ENCODE results near the gene DYRK2. TPM values are rescaled to one million over a fixed set of nuclear protein-coding genes. Genes with fewer than 3 reads are reported as not detected.

Gene DYRK2
- 10 to 100 TPM; 17.6 to 32.4 (median 23.3) TPM for total RNA-seq
- polyA plus RNA-seq, result 10 to 100 TPM; 22.8 to 32.8 (median 26.1) TPM

DNA sequence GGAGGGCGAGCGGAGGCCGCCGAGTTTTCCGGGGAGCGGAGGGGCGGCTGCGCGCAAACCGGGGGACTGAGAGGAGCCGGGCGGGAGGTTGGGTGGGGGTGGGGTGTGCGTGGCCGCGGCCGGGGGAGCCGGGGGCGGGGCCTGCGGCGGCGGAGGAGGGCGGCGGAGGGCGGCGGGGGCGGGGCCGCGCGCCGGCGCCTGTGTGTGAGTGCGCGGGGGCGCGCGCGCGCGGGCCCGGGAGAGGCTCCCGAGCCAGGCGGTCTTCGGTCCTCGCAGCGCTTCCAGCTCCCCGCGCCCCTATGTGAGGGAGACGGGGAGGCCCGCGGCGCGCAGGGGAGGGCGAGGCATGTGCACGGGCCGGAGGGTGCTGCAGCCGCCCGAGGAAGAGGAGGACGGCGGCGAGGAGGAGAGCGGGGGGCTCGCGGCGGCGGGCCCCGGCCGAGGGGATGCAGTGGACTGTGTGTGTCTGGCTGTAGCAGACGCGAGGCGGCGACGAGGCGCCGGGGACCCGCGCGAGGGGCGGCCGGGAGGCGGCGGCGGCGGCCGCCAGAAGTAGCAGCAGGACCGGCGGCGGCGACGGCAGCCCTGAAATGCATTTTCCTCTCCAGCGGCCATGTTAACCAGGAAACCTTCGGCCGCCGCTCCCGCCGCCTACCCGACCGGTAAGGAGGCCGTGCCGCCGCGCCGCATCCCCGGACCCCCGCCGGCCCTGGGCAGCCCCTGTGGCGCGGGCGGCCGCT, at the start of gene DYRK2:
Gene DYRK2 (plus strand): TSS at position 225 of the 740 bp plus-strand sequence. CDS start 389 bp downstream, at position 614.
- 1% methylated on average over 105 to 108 of the region's 109 CpGs for WGBS, 2 donors
- peak within 1 kb of the TSS; percentile 97 to 100 (median 98) for H3K27ac ChIP-seq
- TF ChIP-seq POLR2A (IDR thresholded peaks at IDR 0.05) (peak; percentile 39 to 65), POLR2AphosphoS5 (IDR thresholded peaks at IDR 0.05) (peak; percentile 84 to 97 (median 96)), EP300 (IDR thresholded peaks at IDR 0.05) (no peak)
- TF ChIP-seq, protein P1, sequence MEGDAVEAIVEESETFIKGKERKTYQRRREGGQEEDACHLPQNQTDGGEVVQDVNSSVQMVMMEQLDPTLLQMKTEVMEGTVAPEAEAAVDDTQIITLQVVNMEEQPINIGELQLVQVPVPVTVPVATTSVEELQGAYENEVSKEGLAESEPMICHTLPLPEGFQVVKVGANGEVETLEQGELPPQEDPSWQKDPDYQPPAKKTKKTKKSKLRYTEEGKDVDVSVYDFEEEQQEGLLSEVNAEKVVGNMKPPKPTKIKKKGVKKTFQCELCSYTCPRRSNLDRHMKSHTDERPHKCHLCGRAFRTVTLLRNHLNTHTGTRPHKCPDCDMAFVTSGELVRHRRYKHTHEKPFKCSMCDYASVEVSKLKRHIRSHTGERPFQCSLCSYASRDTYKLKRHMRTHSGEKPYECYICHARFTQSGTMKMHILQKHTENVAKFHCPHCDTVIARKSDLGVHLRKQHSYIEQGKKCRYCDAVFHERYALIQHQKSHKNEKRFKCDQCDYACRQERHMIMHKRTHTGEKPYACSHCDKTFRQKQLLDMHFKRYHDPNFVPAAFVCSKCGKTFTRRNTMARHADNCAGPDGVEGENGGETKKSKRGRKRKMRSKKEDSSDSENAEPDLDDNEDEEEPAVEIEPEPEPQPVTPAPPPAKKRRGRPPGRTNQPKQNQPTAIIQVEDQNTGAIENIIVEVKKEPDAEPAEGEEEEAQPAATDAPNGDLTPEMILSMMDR (IDR thresholded peaks at IDR 0.05), result no peak
- H3K27me3 ChIP-seq, result no peaks in the 10 kb centered on the region
- peaks cover 0 to 46% (median 36%) of the 10 kb centered on the region in 4 donors for H3K4me1 ChIP-seq
- H3K9me3 ChIP-seq, result no peaks in the 10 kb centered on the region
- H3K36me3 ChIP-seq, result no peaks in the 10 kb centered on the region
- peak within 1 kb of the TSS; percentile 92 to 100 (median 98) for H3K4me3 ChIP-seq
- intact Hi-C loops (cut with DNase I), result loop anchor here (2.0 to 5.0 kb wide), 5 partner anchors 30 to 291 kb away; no protein-coding TSS in a partner anchor
- peak; percentile 90 for DNase-seq

DNA sequence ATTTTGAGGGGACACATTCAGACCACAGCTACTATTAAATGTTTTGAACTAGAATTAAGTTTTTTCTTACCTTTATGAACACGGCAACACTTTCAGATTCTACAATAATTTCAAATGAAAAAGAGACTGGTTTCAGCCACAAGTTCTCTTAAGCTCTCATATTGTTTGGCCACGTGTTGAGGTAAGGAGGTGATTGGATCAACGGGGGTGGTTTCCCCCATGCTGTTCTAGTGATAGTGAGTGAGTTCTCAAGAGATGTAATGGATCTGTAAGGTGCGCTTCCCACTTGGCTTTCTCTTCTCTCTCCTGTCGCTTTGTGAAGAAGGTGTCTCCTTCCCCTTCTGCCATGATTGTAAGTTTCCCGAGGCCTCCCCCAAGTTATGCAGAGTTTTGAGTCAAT, 48.9 kb upstream of the DYRK2 start:
- 86 to 95% methylated on average over 6 of the region's 6 CpGs for WGBS, 2 donors
- intact Hi-C loops (cut with DNase I), result no loop called here
- DNase-seq, result no peak
- Histone ChIP-seq H3K9me3 (no peaks in the 10 kb centered on the region), H3K4me1 (peaks cover 0 to 6% (median 0%) of the 10 kb centered on the region in 4 donors), H3K4me3 (no peak overlapping the region), H3K36me3 (no peaks in the 10 kb centered on the region), H3K27ac (no peak overlapping the region), H3K27me3 (no peaks in the 10 kb centered on the region)
- TF ChIP-seq EP300 (IDR thresholded peaks at IDR 0.05), result no peak
- no peak for TF ChIP-seq POLR2A (IDR thresholded peaks at IDR 0.05)
- TF ChIP-seq POLR2AphosphoS5 (IDR thresholded peaks at IDR 0.05), result no peak
- TF ChIP-seq, protein P1 (IDR thresholded peaks at IDR 0.05), result no peak

DNA sequence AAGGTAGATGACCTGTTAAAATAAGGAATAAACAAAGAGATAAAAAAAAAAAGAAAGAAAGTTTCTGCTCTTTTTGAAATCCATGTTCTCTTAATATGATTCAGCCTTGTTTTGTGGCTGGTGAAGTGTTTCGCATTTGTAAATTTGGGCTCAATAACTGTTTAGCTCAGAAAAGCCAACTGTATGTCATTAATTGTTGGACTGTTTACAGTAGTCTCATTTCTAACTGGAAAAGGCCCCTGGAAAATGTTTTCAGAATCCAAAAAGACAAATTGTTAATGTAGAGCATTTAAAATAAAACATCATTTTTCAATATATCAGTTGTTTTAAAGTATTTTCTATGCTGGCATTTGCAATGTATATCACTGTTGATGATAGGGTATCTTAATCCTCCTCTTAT, 47.4 kb upstream of the DYRK2 start:
- 76 to 88% methylated on average over 1 of the region's 1 CpG for WGBS, 2 donors
- TF ChIP-seq EP300 (IDR thresholded peaks at IDR 0.05) (no peak), POLR2AphosphoS5 (IDR thresholded peaks at IDR 0.05) (no peak), POLR2A (IDR thresholded peaks at IDR 0.05) (no peak)
- TF ChIP-seq, protein P1 (IDR thresholded peaks at IDR 0.05), result no peak
- no peaks in the 10 kb centered on the region for H3K36me3 ChIP-seq
- H3K4me3 ChIP-seq, result no peak overlapping the region
- intact Hi-C loops (cut with DNase I), result no loop called here
- peaks cover 0 to 6% (median 0%) of the 10 kb centered on the region in 4 donors for H3K4me1 ChIP-seq
- DNase-seq, result no peak
- H3K27me3 ChIP-seq, result no peaks in the 10 kb centered on the region
- no peaks in the 10 kb centered on the region for H3K9me3 ChIP-seq
- no peak overlapping the region for H3K27ac ChIP-seq

DNA sequence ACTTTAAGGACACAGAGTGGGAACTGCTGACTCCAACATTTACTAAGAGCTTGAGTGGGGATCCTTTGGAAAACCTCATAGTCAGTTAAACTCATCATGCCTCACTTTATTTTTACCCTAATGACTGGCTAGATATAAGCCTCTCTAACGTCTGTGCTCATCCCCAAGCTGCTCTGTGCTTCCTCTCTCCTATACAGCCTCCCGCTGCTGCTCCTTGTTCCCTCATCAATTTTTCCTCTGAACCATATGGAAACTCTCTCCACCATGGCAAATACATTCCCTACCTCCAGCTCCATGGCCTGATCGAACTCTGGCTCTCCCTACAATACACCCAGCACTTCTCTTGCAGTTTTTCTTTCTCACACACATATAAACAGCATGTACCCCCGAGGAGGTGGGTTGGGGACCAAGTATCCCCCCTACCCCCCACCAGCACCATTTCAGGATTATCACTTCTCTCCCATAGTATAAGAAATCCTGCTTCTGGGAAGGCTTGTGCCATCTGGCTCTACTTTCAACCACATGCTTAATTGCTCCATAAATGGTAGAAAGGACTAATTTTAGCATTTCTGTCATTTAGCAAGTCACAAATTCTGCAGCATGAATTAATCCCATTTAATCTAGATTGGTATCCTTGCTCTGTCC, 39.2 kb upstream of the DYRK2 start:
- no peak for DNase-seq
- Histone ChIP-seq H3K9me3 (no peaks in the 10 kb centered on the region), H3K27me3 (no peaks in the 10 kb centered on the region), H3K36me3 (no peaks in the 10 kb centered on the region), H3K4me1 (no peaks in the 10 kb centered on the region), H3K4me3 (no peak overlapping the region), H3K27ac (no peak overlapping the region)
- intact Hi-C loops (cut with DNase I), result no loop called here
- 87% methylated on average over 4 of the region's 4 CpGs for WGBS, 2 donors
- no peak for TF ChIP-seq POLR2A (IDR thresholded peaks at IDR 0.05)
- TF ChIP-seq, protein P1 (IDR thresholded peaks at IDR 0.05), result no peak
- TF ChIP-seq POLR2AphosphoS5 (IDR thresholded peaks at IDR 0.05), result no peak
- TF ChIP-seq EP300 (IDR thresholded peaks at IDR 0.05), result no peak
